ENCODE measurements around the gene STK24.

STK24 gene

GRCh38 chr13:98508280-98508679 is 68.6 kb downstream of the STK24 start:
- DNase-seq: no peak

GRCh38 chr13:98507282-98507797 is 69.6 kb downstream of the STK24 start:
- no peak for DNase-seq

- no peak for DNase-seq
Measured at GRCh38 chr13:98506728-98507230, 70.1 kb downstream of the STK24 start.

DNA sequence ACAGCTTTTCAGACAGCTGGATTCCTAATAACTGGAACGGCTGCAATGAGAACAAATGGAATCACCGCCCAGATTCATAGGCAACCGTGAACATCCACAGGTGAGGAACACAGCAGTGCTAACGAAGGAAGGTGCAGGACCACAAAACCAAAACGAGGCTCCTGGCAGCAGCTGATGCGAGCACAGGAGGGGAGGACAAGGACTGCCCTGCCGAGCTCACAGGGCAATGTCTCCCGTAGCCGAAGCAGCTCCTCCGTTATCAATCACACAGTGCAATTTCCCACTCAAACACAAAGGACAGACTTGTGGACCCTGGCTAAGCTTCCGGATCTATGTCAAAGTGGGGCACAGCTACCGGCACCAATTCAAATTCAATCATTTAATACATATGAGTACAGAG is 70.6 kb downstream of the STK24 start:
- no peak for DNase-seq

DNA sequence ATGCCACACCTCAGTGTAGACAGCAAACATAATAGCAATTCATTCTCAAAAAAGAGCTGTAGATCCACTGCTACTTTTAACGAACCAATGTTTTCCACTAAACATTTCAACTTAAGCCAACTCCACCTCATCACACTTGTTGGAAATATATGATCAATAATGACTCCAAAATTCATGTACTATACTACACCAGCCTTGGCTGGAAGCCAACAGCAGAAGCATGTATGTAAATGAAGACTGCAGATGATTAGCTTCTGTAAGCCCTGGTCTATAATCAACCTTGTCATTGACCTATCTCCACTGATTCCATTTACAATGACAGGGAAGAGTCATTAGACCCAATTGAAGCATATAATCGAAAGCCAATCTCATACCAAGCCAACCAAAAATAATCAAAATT is 71.7 kb downstream of the STK24 start:
- DNase-seq: no peak

- DNase-seq: no peak
Measured at GRCh38 chr13:98504371-98504963, 72.4 kb downstream of the STK24 start.

GRCh38 chr13:98504029-98504351 is 72.9 kb downstream of the STK24 start:
- DNase-seq: no peak

DNA sequence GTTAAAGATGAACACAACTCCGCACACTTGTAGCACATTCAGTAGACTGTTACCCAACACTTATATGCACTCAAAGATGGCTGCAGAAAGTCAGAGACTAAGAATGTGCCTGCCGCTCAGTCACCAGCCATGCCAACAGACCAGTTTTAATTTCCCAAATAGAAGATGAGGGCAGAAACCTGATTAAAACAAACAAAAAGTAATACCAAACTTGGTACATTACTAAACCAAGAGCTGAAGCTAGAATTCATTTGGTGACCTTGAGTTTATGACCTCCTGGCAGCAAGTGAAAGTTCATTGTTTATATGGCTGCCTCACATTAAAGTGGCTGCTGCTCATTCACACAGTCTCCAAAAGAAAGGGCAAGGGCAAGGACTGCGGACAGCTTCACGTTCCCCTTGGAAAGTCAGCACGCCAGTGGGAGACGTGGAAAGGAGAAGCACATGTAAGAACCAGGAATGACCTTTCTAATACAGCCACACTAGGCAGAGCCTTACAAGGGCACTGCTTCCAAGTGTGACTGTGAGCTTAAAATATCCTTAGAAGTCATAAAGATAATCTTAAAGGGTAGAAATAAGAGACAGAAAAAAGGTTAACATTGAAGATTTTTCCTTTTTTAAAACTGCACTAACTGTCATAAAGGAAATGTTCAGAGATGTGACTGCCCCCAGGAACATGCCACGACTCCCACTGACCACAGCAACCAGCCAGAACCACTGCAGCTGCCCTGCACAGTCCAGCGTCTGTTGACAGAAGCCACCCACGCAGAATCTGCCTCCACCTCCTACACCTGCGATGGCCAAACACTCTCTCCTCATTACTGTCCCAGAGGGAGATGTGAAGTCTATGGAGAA is 73.5 kb downstream of the STK24 start:
- no peak for DNase-seq

- DNase-seq: no peak
Measured at GRCh38 chr13:98500963-98501421, 75.9 kb downstream of the STK24 start.

GRCh38 chr13:98496966-98497365 is 79.9 kb downstream of the STK24 start:
- DNase-seq: no peak

- no peak for DNase-seq
Measured at GRCh38 chr13:98496479-98496791, 80.5 kb downstream of the STK24 start.

GRCh38 chr13:98495627-98496478 is 81.1 kb downstream of the STK24 start:
- DNase-seq: no peak

GRCh38 chr13:98494769-98495168 is 82.1 kb downstream of the STK24 start:
- DNase-seq: no peak

- DNase-seq: no peak
Measured at GRCh38 chr13:98493042-98493712, 83.7 kb downstream of the STK24 start.

- DNase-seq: no peak
Measured at GRCh38 chr13:98492335-98493041, 84.4 kb downstream of the STK24 start.

DNA sequence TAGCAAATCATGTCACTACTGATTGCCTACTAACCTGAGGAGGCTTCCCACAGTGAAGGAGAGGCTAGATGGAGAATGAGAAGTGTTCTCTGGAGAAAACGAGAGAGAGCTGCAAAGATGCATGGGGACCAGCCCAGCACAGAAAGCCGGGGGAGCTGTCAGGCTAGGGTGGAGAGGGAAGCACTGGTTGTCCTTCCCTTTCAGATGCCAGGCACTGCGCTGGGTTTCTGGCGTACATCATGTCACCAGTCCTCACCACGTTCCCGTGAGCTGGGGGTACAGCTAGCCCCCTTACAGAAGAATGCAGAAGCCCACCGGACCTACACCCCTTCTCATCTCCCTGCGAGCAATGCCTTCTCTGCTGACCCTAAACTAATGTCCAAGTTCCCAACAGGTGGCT is 86.0 kb downstream of the STK24 start:
- DNase-seq: no peak

- DNase-seq: no peak
Measured at GRCh38 chr13:98490195-98490836, 86.6 kb downstream of the STK24 start.

- no peak for DNase-seq
Measured at GRCh38 chr13:98489446-98490194, 87.3 kb downstream of the STK24 start.

- no peak for DNase-seq
Measured at GRCh38 chr13:98488736-98489135, 88.2 kb downstream of the STK24 start.

- no peak for DNase-seq
Measured at GRCh38 chr13:98487522-98487921, 89.4 kb downstream of the STK24 start.

DNA sequence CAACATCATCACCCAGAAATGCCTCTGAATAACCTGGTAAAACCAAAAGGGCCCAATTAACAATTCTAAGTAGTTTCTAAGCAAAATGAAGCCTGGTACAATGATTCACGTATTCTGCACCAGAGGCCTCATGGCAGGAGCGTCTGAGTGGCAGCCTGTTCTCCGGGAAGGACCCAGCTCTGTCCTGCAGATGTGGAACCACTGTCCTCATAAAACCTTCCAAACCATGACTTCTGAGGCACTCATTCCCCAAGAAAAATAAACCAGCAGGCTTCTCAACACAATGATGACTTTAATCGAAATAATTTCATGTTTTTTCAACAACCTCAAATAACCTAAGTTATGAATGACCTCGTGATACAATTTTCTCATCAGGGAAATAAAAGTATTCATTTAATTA is 89.9 kb downstream of the STK24 start:
- no peak for DNase-seq

All from activated CD4-positive, CD25-positive, alpha-beta regulatory T cell treated with anti-CD3 and anti-CD28 coated beads, Interleukin-2, amount 50 U/mL, for 72 hours (primary cell).